HG03378 (cell line): ENCODE data around the gene DPP4.
"Not testable (repeated sequence)": the region's sequence is repeated elsewhere in the genome, so short reads cannot be mapped to it uniquely, and the experiment has no call there.

ENCODE experiments used
- ATAC-seq: cut with Tn5 transposase; IDR thresholded peaks from one replicate; pipeline ENCODE4 v1.9.1; 2021; ENCODE audit warnings: mild to moderate bottlenecking, moderate library complexity; ENCODE audit not compliant: unreplicated experiment

Gene DPP4

DNA sequence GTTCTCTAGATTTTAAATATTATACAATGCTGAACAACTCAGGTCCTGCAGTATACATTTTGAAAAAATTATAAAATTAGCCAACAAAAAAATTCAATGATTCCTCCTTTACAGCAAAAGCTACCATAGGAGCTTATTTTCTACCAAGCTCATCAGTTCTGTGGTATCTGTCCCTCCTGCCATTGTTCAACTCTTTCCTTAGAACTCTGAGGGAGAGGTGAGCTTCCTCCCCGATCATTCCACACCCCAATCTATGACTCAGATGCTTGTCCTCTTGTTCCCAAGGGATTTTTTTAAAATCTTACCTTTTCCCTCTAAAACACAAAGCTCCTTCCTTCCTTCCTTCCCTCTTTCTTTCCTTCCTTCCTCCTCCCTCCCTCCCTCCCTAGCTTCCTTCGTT lies 13.5 kb downstream of the DPP4 start:
- no peak for ATAC-seq

DNA sequence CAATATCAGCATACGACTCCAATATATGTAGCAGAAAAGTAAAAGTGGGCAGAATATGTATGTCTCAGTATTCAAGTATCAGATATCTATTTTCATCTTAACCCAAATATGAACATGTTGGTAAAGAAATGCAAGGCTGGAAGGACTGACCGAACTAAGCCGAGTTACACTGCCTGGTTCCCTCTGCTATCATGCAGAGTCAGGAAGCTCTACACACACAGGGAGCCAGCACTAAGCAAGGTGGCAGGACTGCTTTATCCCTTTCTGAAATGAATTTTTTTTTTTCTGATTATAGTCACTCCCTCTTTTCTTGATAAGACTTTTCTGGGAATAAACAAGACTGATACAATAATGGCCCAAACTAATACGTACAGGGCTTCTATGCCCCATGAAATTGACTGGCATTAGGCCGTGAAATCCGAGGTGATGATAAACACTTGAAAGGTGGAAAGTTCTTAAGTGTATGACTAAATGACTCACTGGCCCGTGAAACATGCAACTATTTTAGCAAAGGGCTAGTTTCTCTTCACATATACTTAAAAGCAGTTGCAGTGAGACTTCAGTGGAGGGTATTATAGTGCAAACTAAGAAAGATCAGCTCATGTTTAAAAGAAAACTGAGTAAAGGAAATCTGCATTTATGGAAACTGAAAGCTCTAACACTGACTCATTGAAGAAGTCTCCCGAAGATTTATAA lies 14.9 kb downstream of the DPP4 start:
- peak; percentile 81 for ATAC-seq

DNA sequence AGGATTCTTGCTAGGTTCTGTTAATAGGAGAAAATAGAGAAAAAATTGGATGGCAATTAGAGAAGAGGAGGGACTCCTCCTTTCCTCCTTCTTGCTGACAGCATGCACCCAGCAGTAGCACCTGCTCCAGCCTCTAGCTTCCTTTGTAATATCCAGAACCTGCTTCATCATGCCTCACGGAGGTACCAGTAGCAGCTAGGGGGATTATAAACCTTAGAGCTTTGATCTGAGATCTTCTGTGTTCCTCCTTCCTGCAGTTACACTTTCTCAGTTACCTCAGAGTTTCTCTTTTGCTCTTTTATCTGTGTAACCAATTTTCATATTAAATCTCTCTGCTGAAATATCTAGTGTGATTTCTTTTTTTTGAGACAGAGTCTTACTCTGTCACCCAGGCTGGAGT lies 16.6 kb downstream of the DPP4 start:
- ATAC-seq = no peak

DNA sequence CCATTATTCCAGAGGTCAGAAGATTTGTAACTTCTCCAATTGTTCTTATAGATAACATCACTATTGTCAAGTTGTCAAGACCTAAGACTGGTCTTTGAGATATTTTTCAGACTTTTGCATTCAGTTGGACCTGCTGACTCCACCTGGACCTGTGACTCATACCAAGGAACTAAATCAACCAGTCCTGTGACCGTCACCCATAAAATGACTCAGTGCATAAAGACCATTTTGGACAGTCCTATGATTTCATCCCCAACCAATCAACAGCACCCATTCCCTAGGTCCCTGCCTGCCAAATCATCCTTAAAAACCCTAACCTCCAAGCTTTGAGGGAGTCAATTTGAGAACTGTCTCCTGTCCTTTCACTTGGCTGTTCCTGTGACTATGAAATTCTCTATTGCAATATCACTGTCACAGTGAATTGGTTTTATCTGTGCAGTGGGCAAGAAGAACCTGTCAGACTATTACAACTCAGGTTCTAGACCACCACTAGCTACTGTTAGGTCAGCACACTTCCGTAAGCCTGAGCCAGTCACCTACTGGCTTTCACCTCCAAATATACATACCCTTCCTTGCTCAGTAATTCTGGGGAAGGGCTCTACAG lies 17.1 kb downstream of the DPP4 start:
- ATAC-seq = no peak

DNA sequence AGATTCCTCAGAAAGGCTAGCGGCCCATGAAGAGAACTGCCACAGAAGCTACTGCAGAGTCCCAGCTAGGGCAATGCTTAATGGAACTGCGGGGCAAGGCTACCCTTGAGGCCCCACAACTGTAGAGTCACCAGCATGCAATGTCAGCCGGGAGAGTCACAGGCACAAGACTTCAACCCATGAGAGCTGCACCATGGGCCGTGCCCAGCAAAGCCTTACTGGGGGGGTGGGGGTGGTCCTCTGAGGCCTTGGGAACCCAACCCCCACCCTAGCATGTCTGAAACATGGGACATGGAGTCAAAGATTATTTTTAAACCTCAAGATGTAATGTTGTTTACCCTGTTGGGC lies 20.2 kb downstream of the DPP4 start:
- no peak for ATAC-seq

DNA sequence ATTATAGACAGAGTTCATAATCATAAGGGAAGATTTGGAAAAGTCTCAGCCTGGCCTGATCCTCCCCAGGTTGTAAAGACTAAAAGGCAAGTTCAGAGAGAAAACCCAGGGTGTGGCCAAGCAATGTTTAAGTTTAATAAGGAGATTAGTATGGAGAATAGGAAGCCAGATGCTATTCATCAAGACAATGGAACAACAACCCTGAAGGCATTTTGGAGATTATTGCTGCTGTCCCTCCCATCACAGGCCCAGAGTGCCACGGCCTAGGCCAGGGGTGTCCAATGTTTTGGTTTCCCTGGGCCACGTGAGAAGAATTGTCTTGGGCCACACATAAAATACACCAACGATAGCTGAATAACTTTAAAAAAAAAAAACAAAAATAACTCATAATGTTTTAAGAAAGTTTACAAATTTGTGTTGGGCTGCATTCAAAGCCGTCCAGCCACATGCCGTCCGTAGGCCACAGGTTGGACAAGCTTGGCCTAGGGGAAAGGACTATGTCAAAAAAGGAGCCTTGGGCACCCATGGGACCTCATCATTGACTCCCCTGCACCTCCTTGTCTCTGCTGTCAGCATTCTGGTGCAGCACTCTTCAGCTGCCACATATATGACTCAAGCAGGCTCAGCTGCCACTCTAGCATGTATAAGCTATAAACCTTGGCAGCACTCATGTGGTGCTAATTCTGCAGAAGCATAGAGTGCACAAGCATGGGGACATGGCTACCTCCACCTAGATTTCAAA lies 20.8 kb downstream of the DPP4 start:
- ATAC-seq = no peak

DNA sequence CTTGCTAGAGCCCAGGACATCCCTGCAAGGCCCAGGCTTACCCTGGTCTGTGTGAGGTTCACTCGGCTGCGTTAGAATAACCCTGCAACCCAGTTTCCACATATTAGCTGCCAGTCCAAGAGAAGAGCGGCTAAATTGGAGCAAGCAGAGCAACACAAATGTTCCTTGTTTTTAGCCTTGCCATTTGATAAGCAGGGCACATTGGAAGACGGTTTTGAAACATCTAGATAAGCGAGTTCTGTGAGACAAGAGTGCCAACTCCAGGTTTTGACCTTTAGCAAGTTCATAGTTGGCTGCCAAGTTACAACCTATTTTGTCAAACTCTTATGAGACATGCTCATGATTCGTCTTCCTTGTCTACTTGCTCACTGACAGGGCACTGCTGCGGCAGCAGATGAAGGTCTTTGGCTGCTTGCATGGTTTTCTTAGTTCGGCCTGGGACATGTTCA lies 23.5 kb downstream of the DPP4 start:
- no peak for ATAC-seq

DNA sequence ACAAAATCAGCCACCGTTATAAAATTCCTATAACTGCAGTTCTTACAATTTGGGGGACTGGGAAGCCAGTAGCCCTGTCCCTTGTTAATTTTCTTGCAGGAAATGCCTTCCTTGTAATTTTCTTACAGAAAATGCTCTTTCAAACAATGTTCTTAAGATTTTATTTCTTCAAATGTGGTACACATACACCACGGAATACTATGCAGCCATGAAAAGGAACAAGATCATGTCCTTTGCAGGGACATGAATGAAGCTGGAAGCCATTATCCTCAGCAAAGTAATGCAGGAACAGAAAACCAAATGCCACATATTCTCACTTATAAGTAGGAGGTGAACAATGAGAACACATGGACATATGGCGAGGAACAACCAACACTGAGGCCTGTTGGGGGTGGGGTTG lies 24.9 kb downstream of the DPP4 start:
- not testable (repeated sequence) for ATAC-seq

DNA sequence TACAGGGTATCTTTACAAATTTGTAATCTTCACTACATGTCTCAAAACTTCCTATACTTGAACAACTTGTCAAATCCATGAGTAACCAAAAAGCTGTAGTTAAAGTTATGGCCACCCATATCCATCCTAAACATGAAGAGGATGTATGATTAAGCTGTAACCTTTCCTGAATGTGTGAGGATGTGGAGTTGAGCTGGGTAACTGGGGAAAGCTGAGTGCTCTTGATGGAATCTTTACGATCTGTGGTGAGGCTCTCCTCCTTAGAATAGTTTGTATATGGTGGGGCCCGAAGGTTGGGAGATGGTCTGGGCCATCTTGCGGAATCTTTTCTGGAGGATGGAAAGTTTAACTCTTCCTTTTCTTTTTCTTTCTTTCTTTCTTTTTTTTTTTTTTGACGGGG lies 29.4 kb downstream of the DPP4 start:
- no peak for ATAC-seq

DNA sequence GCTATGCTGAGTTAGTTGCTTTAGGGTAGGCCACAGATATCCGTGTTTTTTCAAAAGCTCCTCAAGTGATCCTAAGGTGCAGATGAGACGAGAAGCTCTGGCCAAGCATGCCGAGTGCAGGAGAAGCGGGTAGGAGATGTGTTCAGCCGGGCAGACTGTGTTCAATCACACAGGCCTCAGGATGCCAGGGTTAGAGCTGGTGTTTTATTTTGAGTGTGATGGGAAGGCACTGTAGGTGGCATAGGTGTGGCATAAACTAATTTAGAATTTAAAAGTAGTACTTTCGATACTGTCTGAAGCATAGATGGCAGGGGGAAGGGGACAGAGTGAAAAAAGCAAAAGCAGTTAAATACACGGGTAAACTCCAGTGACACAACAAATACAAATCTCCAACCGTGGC lies 30.9 kb downstream of the DPP4 start:
- no peak for ATAC-seq

DNA sequence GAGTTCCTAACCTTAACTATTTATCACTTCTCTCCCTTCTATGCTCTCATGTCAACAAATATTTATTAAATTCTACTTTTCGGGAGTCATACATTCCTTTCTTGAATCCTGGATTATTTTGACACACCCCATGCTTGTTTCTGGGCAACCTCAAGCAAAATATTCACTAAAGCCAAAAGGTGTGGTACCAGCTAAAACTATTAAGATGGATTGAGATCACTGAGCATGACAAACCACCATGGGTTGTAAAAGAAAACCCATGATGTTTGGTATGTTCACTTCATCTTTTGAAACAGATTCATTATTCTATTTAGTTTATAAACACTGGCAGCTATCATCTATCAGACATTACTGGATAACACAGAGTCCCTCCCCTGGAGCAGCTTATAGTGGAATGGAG lies 32.5 kb downstream of the DPP4 start:
- no peak for ATAC-seq

DNA sequence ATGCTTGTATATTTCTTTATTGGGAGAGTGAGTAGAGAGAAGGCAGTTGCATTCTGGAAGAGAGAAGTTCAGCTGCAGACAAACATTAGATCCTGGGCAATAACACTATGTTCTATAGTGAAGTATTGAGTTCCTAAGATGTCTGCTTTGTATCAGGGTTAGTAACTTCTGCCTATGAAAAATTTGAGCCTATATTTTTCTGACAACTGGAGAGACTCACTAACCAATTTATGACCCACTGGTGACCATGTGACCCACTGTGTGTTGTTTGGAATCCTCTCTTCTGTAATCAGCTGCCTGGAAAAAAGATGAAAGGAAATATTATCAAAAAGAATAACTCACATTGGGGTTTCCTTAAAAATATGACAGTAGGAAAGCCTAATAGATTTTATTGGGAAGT lies 35.3 kb downstream of the DPP4 start:
- no peak for ATAC-seq

DNA sequence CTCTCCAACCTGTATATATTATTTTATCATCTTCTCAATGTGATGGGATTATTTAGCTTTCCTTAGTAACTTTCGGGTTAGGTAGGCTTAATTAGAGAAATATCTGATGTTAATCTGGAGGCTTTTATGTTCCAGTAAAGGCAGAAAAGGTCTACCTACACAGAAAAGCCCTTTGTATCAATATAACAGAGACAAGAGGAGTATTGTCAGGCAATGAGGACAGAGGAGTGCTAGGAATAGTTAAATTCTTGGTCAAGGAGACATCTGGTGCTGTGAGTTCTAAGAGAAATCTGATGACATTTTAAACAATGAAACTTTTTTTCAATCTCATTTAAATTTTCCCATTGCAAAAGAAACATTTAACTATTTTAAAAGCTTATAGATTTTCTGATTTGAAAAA lies 36.1 kb downstream of the DPP4 start:
- no peak for ATAC-seq

DNA sequence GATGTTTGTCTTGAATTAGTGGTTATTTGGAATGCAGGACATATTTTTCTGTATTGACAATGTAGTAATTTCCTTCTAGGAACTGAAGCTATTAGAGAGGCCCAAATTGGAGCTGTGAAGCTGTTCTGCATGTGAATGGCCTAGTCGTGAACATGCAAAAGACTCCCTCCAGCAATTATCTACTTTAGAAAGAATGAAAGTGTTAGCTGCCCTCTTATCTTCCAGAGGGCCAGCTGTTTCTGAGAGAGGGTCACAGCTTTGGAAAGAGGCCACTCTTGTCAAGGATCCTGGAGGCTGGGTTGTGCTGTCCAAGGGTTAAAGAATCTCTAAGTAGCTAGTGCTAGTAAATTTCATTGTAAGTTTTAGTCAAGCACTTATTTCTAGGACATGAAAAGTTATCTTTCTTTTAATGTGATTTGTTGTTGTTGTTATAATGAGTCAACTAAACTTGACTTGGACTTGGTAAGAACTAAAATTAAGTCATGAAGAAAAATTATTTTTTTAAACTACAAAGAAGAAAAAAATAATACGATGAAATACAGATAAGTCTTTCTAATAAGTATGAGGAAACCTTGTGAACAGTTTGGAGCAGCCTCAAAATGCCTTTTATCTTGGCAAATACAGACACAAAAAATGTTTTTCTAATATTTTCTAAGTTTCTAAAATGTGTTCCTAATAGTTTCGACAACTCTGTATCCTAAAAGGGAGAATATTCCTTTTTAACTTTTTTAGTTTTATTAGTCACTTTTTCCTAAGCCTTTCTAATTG lies 36.8 kb downstream of the DPP4 start:
- ATAC-seq = no peak

DNA sequence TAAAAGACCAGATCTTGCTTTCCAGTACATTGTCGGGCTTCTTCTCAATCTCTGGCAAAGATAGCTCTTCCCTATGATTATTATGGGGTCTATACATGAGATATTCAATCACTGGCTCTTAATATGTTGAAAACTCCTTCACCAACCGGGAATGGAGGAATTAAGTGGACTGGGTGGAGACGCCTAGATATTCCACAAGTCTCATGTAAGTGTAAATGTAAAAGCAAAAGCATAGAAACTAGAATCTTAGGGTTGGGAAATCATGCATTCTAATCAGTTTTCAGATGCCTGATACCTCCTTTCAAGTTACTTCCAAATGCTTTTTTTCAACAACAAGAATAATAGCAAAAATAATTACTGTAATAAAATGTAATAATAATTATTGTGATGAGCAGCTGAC lies 38.0 kb downstream of the DPP4 start:
- no peak for ATAC-seq

DNA sequence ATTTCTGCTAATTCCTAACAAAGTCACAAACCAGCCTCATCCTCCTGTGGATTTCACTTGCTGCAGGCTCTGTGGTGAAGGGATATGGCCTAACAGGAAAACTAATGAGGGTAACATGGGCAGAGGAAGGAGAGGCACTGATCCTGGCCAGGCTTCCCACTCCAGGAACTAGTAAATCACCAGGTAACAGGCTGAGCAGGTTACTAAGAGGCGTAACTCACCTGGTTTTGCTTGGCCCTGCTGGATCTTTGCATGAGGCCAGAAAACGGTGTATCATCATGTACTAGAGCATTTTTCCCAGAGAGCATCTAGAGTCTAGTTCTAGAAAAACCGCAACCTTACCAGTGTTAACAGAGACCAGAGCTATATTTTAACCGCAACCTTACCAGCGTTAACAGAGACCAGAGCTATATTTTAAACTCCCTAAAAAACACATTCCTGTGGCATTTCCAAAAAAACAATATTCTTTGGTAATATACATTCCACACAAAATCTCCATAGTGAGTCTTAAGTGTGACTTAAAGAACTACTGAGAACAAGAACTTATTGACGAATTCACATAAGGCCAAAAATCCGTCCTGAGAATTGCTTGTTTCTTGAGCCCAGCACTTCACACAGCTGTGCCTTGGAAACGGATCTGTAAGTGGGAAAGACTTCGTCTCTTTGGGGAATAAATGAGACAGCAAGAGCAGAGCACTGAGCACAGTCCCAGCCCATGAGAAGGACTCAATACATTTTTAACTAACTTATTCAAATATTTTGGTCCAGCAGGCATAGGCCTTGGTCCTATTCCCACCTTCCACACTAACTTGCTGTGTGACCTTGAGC lies 43.4 kb downstream of the DPP4 start:
- no peak for ATAC-seq

DNA sequence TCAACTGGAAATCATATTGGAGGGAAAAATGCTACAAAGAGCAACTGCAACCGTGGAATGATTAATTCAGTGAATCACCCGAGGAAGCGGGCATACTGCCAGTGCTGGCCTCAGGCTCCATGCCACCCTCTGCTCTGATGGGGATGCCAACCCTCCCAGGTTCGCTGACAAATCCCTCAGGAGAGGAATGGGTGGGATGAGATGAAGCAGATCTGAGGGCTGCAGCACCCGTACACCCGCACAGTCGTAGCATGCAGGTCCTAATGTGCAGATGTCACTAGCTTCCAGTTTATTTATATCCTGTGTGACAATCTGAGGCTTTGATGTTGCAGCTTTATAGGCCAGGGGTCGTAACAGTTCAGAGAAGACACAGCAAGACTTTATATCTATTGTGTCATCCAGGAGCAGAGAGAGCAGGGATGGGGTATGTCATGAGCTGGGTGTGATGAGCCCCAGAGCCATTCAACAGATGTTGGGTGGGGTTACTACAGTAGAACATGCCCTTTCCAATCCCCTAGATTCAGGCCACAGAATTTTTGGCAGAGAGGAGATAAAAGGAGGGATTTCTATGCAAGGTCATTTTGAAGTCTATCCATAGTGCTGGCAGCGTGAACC lies 44.6 kb downstream of the DPP4 start:
- no peak for ATAC-seq

DNA sequence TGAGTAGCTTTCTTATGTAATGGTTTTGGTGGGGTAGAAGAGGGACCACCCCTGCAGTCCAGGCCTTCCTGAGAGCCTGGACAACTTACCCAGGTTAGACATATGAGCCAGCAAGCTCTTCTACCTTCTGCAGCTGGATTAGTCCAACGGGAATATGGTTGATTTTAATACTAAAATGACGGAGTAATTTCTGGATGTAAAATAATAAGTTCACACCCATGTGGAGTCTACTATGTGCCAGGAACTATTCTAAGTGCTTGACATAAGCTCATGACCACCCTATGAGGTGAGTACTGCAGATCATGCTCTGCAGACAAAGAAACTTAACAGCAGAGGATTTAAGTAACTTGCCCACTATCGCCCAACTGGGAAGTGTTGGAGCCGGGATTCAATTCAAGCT lies 45.5 kb downstream of the DPP4 start:
- ATAC-seq = no peak

DNA sequence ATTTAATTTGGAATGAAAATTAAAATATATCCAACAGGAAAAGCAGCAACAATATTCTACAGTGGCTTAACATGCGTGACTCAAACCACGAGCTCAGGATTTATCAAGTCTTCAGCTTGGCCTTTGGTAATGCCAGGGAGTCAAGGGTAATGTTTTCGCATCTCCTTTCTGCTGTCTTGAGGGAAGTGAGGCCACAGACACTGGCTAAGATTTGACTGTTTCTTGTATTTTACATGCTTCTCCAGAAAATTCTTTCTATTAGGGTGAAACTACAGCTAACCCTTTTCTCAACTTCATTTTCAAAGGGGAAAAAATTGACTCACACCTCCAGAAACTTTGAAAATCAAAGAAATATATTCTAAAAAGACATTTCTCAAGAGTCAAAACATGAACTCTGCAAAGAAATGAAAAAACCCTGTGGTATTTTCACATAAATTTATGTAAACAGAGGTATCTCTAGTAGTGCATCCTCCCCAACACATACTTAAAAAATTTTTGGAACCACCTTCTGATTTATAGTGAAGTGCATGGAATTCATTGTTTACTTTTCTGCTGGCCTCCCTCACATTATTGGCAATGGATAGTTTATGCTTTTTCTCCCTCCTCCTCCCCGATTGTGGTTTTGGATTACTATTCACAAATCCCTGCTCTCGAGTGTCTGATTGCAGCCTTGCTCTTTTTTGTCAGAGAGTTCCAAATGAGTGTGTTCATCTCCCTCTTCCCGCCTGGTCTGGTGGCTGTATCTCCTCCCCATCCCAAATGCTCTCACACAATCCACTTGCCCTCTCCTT lies 48.7 kb downstream of the DPP4 start:
- ATAC-seq = no peak
